HG02973 (cell line): ENCODE data around the gene ACSM6.
"Not testable (repeated sequence)": the region's sequence is repeated elsewhere in the genome, so short reads cannot be mapped to it uniquely, and the experiment has no call there.

ENCODE experiments used
- ATAC-seq: cut with Tn5 transposase; IDR thresholded peaks from one replicate; pipeline ENCODE4 v1.9.1; 2021; ENCODE audit warnings: moderate library complexity; ENCODE audit not compliant: unreplicated experiment

The ACSM6 gene

DNA sequence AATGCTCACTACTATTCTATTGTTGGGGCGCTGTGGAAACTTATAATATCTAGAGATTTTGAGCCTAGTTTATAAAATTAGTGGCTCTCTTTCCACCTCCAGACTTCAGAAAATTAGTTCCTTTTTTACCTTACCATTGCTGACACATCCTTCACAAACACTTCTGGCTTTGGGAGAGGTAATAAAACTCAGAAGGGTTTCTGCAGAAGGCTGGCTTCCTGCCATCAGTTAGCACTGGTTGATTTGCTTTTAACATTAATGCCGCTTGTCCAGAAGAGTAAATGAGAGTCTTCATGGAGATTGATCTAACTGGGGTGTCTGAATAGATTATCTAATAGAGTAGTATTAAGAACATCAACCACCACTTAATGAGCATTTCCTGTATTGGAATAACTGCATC lies 20.3 kb downstream of the ACSM6 start:
- ATAC-seq: no peak

DNA sequence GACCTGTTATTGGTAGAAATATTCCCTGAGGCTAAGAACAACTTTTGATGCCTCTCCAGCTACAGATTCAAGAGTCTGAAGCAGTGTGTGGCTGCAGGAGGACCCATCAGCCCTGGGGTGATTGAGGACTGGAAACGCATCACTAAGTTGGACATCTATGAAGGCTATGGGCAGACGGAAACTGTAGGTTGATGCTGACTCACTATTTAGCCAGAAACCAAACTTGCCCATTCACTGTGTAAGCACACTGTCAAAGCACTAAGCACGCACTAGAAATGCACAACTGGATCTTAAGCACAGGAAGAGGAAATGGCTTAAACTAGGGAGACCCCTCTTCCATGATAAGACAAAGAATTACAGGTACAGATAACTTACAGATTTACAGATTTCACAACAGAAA lies 20.8 kb downstream of the ACSM6 start:
- ATAC-seq: no peak

- no peak for ATAC-seq
Observed at GRCh38 chr10:95217476-95217875, 23.4 kb downstream of the ACSM6 start.

- no peak for ATAC-seq
Observed at GRCh38 chr10:95220539-95220938, 26.5 kb downstream of the ACSM6 start.

GRCh38 chr10:95221124-95221523 lies 27.1 kb downstream of the ACSM6 start:
- no peak for ATAC-seq

DNA sequence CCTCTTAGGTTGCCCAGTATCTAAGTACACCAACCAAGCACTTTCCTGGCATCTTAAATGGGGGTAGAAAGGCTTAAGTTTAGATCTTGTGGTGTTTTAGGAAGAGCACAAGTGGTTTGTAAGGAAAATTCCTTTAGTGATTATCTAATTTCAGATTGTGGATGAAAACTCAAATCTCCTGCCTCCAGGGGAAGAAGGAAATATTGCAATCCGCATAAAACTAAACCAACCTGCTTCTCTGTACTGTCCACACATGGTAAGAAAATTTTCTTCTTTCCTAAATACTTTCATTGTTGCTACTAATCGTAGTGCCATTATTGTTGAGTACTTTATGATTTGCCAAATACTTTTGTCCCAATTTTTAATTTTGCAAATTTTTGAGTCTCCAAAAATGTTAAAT lies 31.1 kb downstream of the ACSM6 start:
- no peak for ATAC-seq

DNA sequence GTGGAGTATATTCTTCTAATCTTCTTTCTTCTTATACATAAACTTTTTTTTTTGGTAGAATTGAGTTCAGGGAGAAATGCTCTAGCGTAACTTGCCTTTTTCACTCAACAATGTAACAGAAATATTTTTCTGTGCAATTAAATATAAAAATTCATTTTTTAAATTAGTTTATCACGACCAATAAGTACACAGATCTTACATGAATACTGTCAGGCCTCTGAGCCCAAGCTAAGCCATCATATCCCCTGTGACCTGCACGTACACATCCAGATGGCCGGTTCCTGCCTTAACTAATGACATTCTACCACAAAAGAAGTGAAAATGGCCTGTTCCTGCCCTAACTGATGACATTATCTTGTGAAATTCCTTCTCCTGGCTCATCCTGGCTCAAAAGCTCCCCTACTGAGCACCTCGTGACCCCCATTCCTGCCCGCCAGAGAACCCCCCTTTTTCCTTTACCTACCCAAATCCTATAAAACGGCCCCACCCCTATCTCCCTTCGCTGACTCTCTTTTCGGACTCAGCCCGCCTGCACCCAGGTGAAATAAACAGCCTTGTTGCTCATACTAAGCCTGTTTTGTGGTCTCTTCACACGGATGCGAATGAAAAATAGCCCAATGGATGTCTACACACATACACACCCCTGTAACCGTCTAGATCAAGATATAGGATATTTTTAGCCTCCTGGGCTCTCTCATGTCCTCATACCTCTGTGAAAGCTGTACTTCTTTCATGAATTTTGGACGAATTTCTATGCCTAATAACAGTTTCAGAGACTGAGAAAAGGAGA lies 35.1 kb downstream of the ACSM6 start:
- not testable (repeated sequence) for ATAC-seq

GRCh38 chr10:95229724-95230627 lies 35.9 kb downstream of the ACSM6 start:
- no peak for ATAC-seq

- peak; percentile 67 for ATAC-seq
Observed at GRCh38 chr10:95230677-95231586, 36.9 kb downstream of the ACSM6 start.

DNA sequence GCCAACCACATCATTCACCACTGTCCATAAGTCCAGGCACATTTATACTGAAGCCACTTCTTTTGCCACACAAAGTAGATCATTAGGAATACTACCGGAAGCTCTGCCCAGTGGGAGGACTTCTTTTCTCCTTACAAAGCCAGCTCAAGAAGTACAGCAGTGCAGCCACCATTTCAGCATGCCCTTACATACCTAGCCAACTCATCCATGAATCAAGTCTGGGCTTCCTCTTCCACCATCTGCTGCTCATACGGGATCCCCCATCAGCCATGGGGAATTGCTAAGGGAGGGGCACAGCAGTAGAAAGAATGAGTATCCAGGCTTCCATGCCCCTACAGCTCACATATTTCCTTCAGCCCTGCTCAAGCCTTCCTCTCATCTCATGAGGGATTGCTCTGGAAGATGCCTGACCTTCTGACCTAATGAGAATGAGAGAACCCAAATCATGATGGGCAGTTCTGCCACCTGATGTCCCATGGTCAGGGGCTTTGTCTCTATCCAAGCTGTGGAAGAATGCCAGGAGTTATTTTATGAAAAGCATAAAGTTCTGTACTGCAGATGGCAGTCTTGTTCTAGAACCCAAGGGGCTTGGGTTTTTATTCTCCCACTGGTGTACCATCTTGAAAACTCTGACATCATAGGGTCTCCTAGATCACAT lies 39.5 kb downstream of the ACSM6 start:
- ATAC-seq: no peak

GRCh38 chr10:95234951-95235350 lies 40.9 kb downstream of the ACSM6 start:
- ATAC-seq: no peak

- ATAC-seq: no peak
Observed at GRCh38 chr10:95235676-95236067, 41.6 kb downstream of the ACSM6 start.

DNA sequence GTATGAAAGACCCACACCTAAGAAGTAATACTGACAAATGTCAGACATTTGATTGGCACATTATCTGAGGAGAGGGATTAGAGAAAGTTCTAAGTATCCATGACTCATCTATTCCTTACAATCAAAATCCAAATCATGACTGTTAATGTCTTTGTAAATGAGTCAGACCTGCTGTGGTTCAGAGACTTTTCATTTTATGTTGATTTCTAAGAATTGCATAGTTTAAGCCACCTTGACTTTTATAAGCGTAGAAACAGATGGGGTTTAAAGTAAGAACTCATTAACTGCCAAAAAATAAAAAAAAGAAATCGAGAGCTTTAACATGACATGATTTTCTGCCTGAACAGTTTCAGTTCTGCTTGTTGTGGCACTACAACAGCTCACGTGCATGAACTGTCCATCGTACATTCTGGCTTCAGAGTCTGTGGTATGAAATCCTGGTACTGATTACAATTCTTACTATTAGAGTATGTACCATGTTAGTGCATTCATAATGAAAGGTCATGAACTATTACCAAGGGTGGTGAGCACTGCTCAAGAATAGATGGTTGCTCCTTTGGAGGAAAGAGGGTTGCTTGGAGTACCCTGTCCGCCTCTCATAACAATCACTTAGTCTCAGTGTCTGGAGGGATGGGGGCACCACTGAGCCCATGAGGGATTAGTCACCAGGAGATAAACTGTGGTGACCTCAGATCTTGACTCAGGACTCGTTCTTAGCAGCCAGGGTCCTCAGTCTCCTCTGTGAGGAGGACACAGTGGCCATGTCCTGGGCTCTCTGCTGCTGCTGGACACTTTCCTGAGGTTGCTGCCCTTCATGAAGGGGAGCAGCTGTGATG lies 42.2 kb downstream of the ACSM6 start:
- ATAC-seq: peak; percentile 97

DNA sequence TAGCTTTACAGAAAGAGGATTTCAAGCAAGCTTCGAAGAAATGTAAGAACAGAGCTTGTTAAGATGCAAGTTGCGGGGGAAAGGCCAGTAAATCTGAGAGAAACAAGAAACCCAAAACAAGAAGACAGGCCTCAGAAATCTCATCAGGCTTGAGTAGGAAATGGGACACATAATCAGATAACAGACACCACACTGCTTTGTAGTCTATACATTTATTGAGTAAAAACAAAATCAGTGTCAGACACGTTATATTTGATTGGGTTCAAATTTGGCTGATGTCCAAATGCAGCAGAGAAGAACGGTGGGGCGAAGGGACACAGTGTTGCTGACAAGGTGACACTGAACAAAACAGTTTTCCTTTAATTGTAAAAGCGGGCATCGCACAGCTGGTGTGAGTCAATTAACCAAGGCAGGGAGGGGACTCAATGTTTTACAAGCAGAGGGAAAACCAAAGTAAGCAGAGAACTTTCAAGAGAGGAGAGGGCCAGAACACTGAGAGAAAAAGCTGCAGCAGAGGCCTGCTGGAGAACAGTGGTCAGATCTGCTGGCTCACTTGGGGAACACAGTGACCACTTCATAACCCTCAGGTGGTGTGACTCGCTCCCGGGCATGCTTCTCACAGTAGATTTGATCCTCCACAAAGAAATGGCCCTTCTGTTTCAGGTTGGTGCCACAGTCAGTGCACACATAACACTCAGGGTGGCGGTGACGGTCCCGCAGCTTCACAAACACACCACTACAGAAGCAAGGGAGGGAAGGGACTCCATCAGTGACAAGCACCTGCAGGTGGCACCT lies 43.5 kb downstream of the ACSM6 start:
- ATAC-seq: no peak

DNA sequence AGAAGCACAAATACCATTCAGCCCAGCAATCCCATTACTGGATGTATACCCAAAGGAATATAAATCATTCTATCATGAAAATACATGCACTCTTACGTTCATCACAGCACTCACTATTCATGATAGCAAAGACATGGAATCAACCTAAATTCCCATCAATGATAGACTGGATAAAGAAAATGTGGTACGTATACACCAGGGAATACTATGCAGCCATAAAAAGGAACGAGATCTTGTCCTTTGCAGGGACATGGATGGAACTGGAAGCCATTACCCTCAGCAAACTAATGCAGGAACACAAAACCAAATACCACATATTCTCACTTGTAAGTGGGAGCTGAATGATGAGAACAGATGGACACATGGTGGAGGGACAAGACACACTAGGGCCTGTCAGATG lies 46.1 kb downstream of the ACSM6 start:
- ATAC-seq: not testable (repeated sequence)

- no peak for ATAC-seq
Observed at GRCh38 chr10:95240811-95241210, 46.8 kb downstream of the ACSM6 start.

DNA sequence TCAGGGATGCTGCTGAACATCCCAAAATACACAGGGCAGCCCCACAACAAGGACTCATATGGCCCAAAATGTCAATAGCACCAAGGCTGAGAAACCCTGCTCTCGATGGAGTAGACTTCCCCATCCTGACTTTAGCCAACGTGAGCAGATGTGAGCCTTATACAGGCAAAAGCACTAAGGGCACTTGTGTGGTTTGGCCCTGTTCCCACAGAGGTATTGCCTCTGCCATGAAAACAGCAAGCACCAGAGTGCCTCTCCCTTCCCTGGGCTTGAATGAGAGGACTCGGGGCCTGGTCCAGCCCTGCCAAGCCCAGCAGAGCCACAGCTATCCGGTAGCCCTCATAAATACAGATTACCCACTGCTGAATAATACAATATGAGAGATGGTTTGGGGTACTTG lies 47.5 kb downstream of the ACSM6 start:
- no peak for ATAC-seq

DNA sequence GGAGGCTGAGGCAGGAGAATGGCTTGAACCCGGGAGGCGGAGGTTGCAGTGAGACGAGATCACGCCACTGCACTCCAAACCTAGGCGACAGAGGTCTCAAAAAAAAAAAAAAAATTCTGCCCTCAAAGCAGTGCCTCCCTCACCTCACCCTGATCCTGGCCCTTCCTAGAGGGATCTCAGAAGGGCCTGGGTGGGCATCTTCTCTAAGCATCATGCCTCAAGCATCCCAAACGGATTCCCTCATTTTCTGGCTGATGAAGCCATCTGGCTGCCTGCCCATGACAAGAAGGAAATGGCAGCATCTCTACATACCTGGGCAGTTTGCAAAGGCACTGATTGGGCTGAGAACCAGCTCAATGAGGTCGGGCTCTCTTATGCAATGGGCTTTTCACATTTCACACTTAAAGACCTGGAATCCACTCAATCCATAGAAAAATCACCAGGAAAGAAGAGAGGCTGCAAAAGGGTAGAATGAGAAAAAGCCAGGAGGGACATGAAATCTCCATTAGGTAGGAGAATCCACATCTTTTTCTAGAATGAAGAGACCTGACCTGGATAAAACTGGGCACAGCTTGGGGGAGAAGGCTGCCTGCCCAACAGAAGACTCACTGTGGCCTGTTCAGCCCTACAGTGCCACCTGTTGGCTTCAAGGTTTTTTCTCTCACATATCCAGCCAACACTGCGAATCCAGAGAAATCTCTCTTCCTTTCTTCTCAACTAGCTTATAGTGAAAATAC lies 48.7 kb downstream of the ACSM6 start:
- no peak for ATAC-seq
